Measurements from ENCODE around the gene PNRC1. TPM values are rescaled to one million over a fixed set of nuclear protein-coding genes. Genes with fewer than 3 reads are reported as not detected.
A peak's percentile ranks its signal among the peaks of the same experiment; 100 is the strongest.
"Not testable (repeated sequence)": the region's sequence is repeated elsewhere in the genome, so short reads cannot be mapped to it uniquely, and the experiment has no call there.

PNRC1 gene
- 100 to 1,000 TPM; 143 to 153 TPM for total RNA-seq
- 100 to 1,000 TPM; 152 to 186 (median 163) TPM for polyA plus RNA-seq (ENCODE audit: insufficient read length in 6 of 6)
- long read RNA-seq, donor 1, transcript PNRC1-201 (2 exons, 2,065 nt): major isoform, 139 of 143 reads
- long read RNA-seq, donor 1, partial matches to known transcripts: 0 of 143 reads
- long read RNA-seq, donor 1, other reads (novel, unspliced or antisense): 0 of 143 reads
- long read RNA-seq, donor 2, transcript PNRC1-201 (2 exons, 2,065 nt): major isoform, 82 of 120 reads
- long read RNA-seq, donor 2, partial matches to known transcripts: 37 of 120 reads
- long read RNA-seq, donor 2, other reads (novel, unspliced or antisense): 0 of 120 reads
- long read RNA-seq, donor 3, transcript PNRC1-201 (2 exons, 2,065 nt): major isoform, 74 of 75 reads
- long read RNA-seq, donor 3, partial matches to known transcripts: 0 of 75 reads
- long read RNA-seq, donor 3, other reads (novel, unspliced or antisense): 0 of 75 reads
- long read RNA-seq, donor 4, transcript PNRC1-201 (2 exons, 2,065 nt): major isoform, 25 of 30 reads
- long read RNA-seq, donor 4, partial matches to known transcripts: 0 of 30 reads
- long read RNA-seq, donor 4, other reads (novel, unspliced or antisense): 4 of 30 reads
- long read RNA-seq, donor 5, transcript PNRC1-201 (2 exons, 2,065 nt): major isoform, 85 of 85 reads
- long read RNA-seq, donor 5, partial matches to known transcripts: 0 of 85 reads
- long read RNA-seq, donor 5, other reads (novel, unspliced or antisense): 0 of 85 reads
- long read RNA-seq, donor 6, transcript PNRC1-201 (2 exons, 2,065 nt): major isoform, 79 of 131 reads
- long read RNA-seq, donor 6, partial matches to known transcripts: 52 of 131 reads
- long read RNA-seq, donor 6, other reads (novel, unspliced or antisense): 0 of 131 reads
- long read RNA-seq, donor 7, transcript PNRC1-201 (2 exons, 2,065 nt): major isoform, 30 of 30 reads
- long read RNA-seq, donor 7, partial matches to known transcripts: 0 of 30 reads
- long read RNA-seq, donor 7, other reads (novel, unspliced or antisense): 0 of 30 reads
- long read RNA-seq, donor 8, transcript PNRC1-201 (2 exons, 2,065 nt): major isoform, 103 of 103 reads
- long read RNA-seq, donor 8, partial matches to known transcripts: 0 of 103 reads
- long read RNA-seq, donor 8, other reads (novel, unspliced or antisense): 0 of 103 reads
- long read RNA-seq, donor 9, partial matches to known transcripts: 0 of 1 reads
- long read RNA-seq, donor 9, other reads (novel, unspliced or antisense): 0 of 1 reads
- long read RNA-seq, donor 10, transcript PNRC1-201 (2 exons, 2,065 nt): major isoform, 64 of 68 reads
- long read RNA-seq, donor 10, partial matches to known transcripts: 0 of 68 reads
- long read RNA-seq, donor 10, other reads (novel, unspliced or antisense): 2 of 68 reads
- long read RNA-seq, donor 11, transcript PNRC1-201 (2 exons, 2,065 nt): major isoform, 40 of 40 reads
- long read RNA-seq, donor 11, partial matches to known transcripts: 0 of 40 reads
- long read RNA-seq, donor 11, other reads (novel, unspliced or antisense): 0 of 40 reads
- long read RNA-seq, donor 12, transcript PNRC1-201 (2 exons, 2,065 nt): major isoform, 68 of 69 reads
- long read RNA-seq, donor 12, partial matches to known transcripts: 0 of 69 reads
- long read RNA-seq, donor 12, other reads (novel, unspliced or antisense): 0 of 69 reads

GRCh38 chr6:89080281-89081128, at the start of gene PNRC1:
PNRC1 (plus strand) TSS chr6:89080751; CDS start chr6:89080895, 144 bp downstream.
- intact Hi-C loops (cut with DNase I): no loop called here
- peak; percentile 90 for ATAC-seq
- H3K4me3 ChIP-seq: peak within 1 kb of the TSS; percentile 84 to 98
- H3K4me1 ChIP-seq: peaks cover 0 to 41% of the 10 kb centered on the region in 2 donors
- peak within 1 kb of the TSS; percentile 100 for H3K27ac ChIP-seq
- H3K36me3 ChIP-seq: peaks cover 0 to 28% of the 10 kb centered on the region in 2 donors
- peak; percentile 100 for DNase-seq
- H3K9me3 ChIP-seq: no peaks in the 10 kb centered on the region
- no peaks in the 10 kb centered on the region for H3K27me3 ChIP-seq
- peak in 1 of 2 donors; percentile 13 for TF ChIP-seq CTCF (IDR thresholded peaks at IDR 0.05)

- Histone ChIP-seq H3K36me3 (no peaks in the 10 kb centered on the region), H3K4me3 (no peak overlapping the region), H3K4me1 (peaks cover 11 to 49% of the 10 kb centered on the region in 2 donors), H3K27ac (no peak overlapping the region), H3K27me3 (no peaks in the 10 kb centered on the region), H3K9me3 (peaks cover 0 to 2% of the 10 kb centered on the region in 2 donors)
- no peak for TF ChIP-seq CTCF (IDR thresholded peaks at IDR 0.05)
- intact Hi-C loops (cut with DNase I): no loop called here
- ATAC-seq: no peak
- peak in 1 of 4 donors; percentile 39 for DNase-seq
Measured at GRCh38 chr6:89032599-89032998, 48.0 kb upstream of the PNRC1 start.

DNA sequence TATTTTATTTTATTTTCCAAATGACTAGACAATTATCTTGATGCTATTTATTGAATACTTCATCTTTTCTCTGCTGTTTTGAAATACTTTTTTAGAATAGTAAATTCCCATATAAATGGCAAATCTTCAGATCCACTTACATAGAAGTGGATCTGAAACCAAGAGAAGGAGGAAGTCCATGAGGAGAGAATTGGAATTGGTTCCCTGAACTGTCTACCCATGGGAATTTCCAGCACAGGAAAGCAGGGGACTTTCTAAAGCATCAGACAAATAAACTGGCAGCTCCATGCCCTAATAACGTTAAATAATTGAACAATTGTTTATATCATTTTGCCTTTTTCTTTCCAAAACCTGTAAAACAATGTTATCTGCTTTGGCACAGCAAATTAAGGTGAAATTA, 47.1 kb upstream of the PNRC1 start:
- H3K27me3 ChIP-seq: no peaks in the 10 kb centered on the region
- no peak for ATAC-seq
- H3K36me3 ChIP-seq: no peaks in the 10 kb centered on the region
- peak overlapping the region in 1 of 2 donors; percentile 91 for H3K27ac ChIP-seq
- H3K4me1 ChIP-seq: peaks cover 11 to 49% of the 10 kb centered on the region in 2 donors
- peaks cover 0 to 10% of the 10 kb centered on the region in 2 donors for H3K9me3 ChIP-seq
- no peak for DNase-seq
- no peak overlapping the region for H3K4me3 ChIP-seq
- intact Hi-C loops (cut with DNase I): no loop called here
- TF ChIP-seq CTCF (IDR thresholded peaks at IDR 0.05): no peak

DNA sequence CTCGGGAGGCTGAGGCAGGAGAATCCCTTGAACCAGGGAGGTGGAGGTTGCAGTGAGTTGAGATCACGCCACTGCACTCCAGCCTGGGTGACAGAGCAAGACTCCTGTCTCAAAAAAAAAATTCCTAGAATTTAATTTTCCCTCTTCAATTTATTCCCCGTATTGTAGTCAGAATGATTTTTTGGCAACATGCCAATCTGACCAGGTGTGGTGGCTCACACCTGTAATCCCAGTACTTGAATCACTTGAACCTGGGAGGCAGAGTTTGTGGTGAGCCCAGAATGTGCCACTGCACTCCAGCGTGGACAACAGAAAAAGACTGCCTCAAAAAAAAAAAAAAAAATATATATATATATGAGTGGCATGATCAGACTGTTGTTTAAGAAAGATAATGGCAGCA, 46.4 kb upstream of the PNRC1 start:
- DNase-seq; H3K27me3 ChIP-seq; H3K36me3 ChIP-seq; H3K4me3 ChIP-seq; ATAC-seq; intact Hi-C loops (cut with DNase I): not testable (repeated sequence)
- peaks cover 11 to 49% of the 10 kb centered on the region in 2 donors for H3K4me1 ChIP-seq
- H3K27ac ChIP-seq: peak overlapping the region; percentile 83 to 91
- H3K9me3 ChIP-seq: peaks cover 0 to 13% of the 10 kb centered on the region in 2 donors

Data from left lung (tissue), 14 donors.